ENCODE measurements around the gene AKAP8L.

The AKAP8L gene

GRCh38 chr19:15404097-15404779 lies 14.6 kb downstream of the AKAP8L start:
- FAIRE-seq, result no peak
- DNase-seq (ENCODE audit: insufficient read length, low spot score), result no peak
- TF ChIP-seq POLR2A (IDR thresholded peaks at IDR 0.05; ENCODE audit: low read depth, low read length) (no peak), SPI1 (IDR thresholded peaks at IDR 0.05; ENCODE audit: low read depth, low read length) (no peak), POU2F2 (IDR thresholded peaks at IDR 0.05; ENCODE audit: low read depth, low read length) (no peak), POLR2AphosphoS5 (IDR thresholded peaks at IDR 0.05; ENCODE audit: low read depth, low read length) (no peak), PAX5 (IDR thresholded peaks at IDR 0.05; ENCODE audit: insufficient read depth, low read length, severe bottlenecking) (no peak), TAF1 (IDR thresholded peaks at IDR 0.05; ENCODE audit: low read depth, low read length) (no peak)

DNA sequence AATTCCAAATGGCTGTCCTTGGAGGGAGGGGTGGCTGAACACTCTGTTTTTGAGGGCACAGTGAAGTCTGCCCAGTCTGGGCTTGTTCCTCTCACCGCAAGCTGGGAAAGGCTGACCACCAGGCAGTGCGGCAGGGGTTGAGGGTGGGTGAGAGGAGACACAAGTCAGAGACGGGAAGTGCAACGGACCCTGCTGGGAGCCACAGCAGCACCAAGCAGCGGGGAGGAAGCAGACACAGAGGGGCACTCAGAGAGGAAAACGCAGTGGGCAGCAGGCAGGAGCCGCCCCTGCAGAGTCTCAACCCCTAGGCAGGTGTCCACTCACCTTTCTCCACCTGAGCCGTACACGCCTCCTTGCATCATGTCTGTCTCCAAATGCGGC lies 15.6 kb downstream of the AKAP8L start:
- no peak for FAIRE-seq
- TF ChIP-seq POU2F2 (IDR thresholded peaks at IDR 0.05; ENCODE audit: low read depth, low read length), result no peak
- no peak for TF ChIP-seq TAF1 (IDR thresholded peaks at IDR 0.05; ENCODE audit: low read depth, low read length)
- TF ChIP-seq POLR2AphosphoS5 (IDR thresholded peaks at IDR 0.05; ENCODE audit: low read depth, low read length), result no peak
- no peak for DNase-seq (ENCODE audit: insufficient read length, low spot score)

- TF ChIP-seq PAX5 (IDR thresholded peaks at IDR 0.05; ENCODE audit: insufficient read depth, low read length, severe bottlenecking) (no peak), SPI1 (IDR thresholded peaks at IDR 0.05; ENCODE audit: low read depth, low read length) (no peak), POLR2A (IDR thresholded peaks at IDR 0.05; ENCODE audit: low read depth, low read length) (0 out of 2 replicates have a peak, but pooled peaks have one; percentile 26)
- DNase-seq (ENCODE audit: insufficient read length, low spot score) (no peak), FAIRE-seq (no peak)
These were observed 16.2 kb downstream of the AKAP8L start for GRCh38 chr19:15402411-15403150.

DNA sequence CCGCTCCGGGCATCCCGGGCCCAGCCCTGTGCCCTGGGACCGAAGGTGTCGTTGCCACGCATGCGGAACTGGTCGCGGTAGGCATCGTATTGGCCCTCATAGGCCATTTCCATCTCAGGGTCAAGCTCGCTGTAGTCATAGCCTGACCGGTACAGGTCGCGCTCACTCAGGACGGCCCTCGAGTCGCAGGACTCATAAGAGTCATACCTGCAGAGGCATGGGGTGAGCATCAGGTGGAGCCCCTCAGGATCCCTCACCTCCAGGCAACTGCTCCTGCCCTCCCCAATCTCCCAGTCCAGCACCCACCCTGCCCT lies 17.4 kb downstream of the AKAP8L start:
- DNase-seq (ENCODE audit: insufficient read length, low spot score) (no peak), FAIRE-seq (no peak)
- TF ChIP-seq TAF1 (IDR thresholded peaks at IDR 0.05; ENCODE audit: low read depth, low read length) (no peak), POLR2AphosphoS5 (IDR thresholded peaks at IDR 0.05; ENCODE audit: low read depth, low read length) (no peak), SPI1 (IDR thresholded peaks at IDR 0.05; ENCODE audit: low read depth, low read length) (no peak), POLR2A (IDR thresholded peaks at IDR 0.05; ENCODE audit: low read depth, low read length) (no peak), POU2F2 (IDR thresholded peaks at IDR 0.05; ENCODE audit: low read depth, low read length) (no peak), PAX5 (IDR thresholded peaks at IDR 0.05; ENCODE audit: insufficient read depth, low read length, severe bottlenecking) (no peak)

- DNase-seq (ENCODE audit: insufficient read length, low spot score), result no peak
- TF ChIP-seq POU2F2 (IDR thresholded peaks at IDR 0.05; ENCODE audit: low read depth, low read length) (no peak), POLR2AphosphoS5 (IDR thresholded peaks at IDR 0.05; ENCODE audit: low read depth, low read length) (no peak), PAX5 (IDR thresholded peaks at IDR 0.05; ENCODE audit: insufficient read depth, low read length, severe bottlenecking) (no peak), SPI1 (IDR thresholded peaks at IDR 0.05; ENCODE audit: low read depth, low read length) (no peak), TAF1 (IDR thresholded peaks at IDR 0.05; ENCODE audit: low read depth, low read length) (no peak), POLR2A (IDR thresholded peaks at IDR 0.05; ENCODE audit: low read depth, low read length) (no peak)
- FAIRE-seq, result no peak
These were observed 18.0 kb downstream of the AKAP8L start for GRCh38 chr19:15400521-15401396.

- FAIRE-seq (no peak), DNase-seq (ENCODE audit: insufficient read length, low spot score) (no peak)
- TF ChIP-seq TAF1 (IDR thresholded peaks at IDR 0.05; ENCODE audit: low read depth, low read length) (no peak), SPI1 (IDR thresholded peaks at IDR 0.05; ENCODE audit: low read depth, low read length) (no peak), POU2F2 (IDR thresholded peaks at IDR 0.05; ENCODE audit: low read depth, low read length) (no peak), POLR2AphosphoS5 (IDR thresholded peaks at IDR 0.05; ENCODE audit: low read depth, low read length) (no peak)
These were observed 19.2 kb downstream of the AKAP8L start for GRCh38 chr19:15399635-15400034.

- TF ChIP-seq TAF1 (IDR thresholded peaks at IDR 0.05; ENCODE audit: low read depth, low read length) (no peak), SPI1 (IDR thresholded peaks at IDR 0.05; ENCODE audit: low read depth, low read length) (no peak), POLR2AphosphoS5 (IDR thresholded peaks at IDR 0.05; ENCODE audit: low read depth, low read length) (no peak), PAX5 (IDR thresholded peaks at IDR 0.05; ENCODE audit: insufficient read depth, low read length, severe bottlenecking) (no peak), POLR2A (IDR thresholded peaks at IDR 0.05; ENCODE audit: low read depth, low read length) (no peak), POU2F2 (IDR thresholded peaks at IDR 0.05; ENCODE audit: low read depth, low read length) (no peak)
- no peak for DNase-seq (ENCODE audit: insufficient read length, low spot score)
- no peak for FAIRE-seq
These were observed 19.6 kb downstream of the AKAP8L start for GRCh38 chr19:15399234-15399515.

- DNase-seq (ENCODE audit: insufficient read length, low spot score), result no peak
- TF ChIP-seq PAX5 (IDR thresholded peaks at IDR 0.05; ENCODE audit: insufficient read depth, low read length, severe bottlenecking) (no peak), POLR2AphosphoS5 (IDR thresholded peaks at IDR 0.05; ENCODE audit: low read depth, low read length) (no peak), POLR2A (IDR thresholded peaks at IDR 0.05; ENCODE audit: low read depth, low read length) (no peak)
- no peak for FAIRE-seq
These were observed 20.1 kb downstream of the AKAP8L start for GRCh38 chr19:15398501-15399233.

DNA sequence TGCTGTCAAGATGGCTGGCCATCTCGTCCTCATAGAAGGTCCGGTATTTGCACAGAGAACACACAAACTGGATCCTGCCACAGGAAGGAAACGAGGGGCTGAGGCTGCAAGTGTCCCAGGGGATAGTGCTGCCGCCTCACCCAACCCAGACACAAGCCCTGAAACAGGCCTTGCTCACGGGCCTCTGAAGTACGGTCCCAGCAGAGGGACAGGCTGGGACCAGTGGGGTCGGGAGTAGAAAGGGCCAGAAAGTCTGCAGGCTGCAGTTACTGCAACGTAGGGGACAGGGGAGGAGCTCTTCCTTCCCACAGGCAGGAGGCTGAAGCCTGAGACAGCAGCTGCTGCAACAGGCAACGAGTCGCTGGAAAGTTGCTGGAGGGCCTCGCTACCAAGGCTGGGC lies 21.0 kb downstream of the AKAP8L start:
- DNase-seq (ENCODE audit: insufficient read length, low spot score) (no peak), FAIRE-seq (no peak)
- TF ChIP-seq TAF1 (IDR thresholded peaks at IDR 0.05; ENCODE audit: low read depth, low read length) (no peak), PAX5 (IDR thresholded peaks at IDR 0.05; ENCODE audit: insufficient read depth, low read length, severe bottlenecking) (no peak), SPI1 (IDR thresholded peaks at IDR 0.05; ENCODE audit: low read depth, low read length) (no peak), POLR2A (IDR thresholded peaks at IDR 0.05; ENCODE audit: low read depth, low read length) (no peak), POU2F2 (IDR thresholded peaks at IDR 0.05; ENCODE audit: low read depth, low read length) (no peak), POLR2AphosphoS5 (IDR thresholded peaks at IDR 0.05; ENCODE audit: low read depth, low read length) (no peak)

All from GM12891 (cell line).